Stimulated activated naive CD4-positive, alpha-beta T cell treated with Interleukin-2 at 50 U/mL for 16 hours (primary cell): ENCODE results near the gene SRY.
"Not testable (repeated sequence)": the region's sequence is repeated elsewhere in the genome, so short reads cannot be mapped to it uniquely, and the experiment has no call there.

Experiments
- DNase-seq: peaks from one replicate; lab custom pipeline; 2025; lab: John Stamatoyannopoulos, UW

SRY gene

DNA sequence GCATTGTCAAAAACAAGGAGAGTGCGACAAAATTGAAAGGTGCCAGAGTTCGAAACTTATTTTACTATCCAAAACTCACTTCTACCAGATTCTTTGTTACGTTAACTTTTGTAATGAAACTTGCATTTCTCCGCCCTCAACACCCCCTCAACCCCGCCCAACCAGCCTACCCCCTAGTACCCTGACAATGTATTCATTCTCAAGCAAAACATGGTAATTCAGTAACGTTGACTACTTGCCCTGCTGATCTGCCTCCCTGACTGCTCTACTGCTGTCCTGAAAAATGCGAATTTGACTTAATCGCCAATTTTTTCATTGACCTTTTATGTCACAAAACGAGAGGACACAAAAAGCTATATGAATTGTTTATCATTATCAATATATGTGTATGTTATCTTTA is at the start of gene SRY:
Gene SRY, minus strand, starts transcription at position 83 of the 400 bp plus-strand sequence. Its CDS starts 79 bp downstream, at position 4.
- DNase-seq, result no peak

DNA sequence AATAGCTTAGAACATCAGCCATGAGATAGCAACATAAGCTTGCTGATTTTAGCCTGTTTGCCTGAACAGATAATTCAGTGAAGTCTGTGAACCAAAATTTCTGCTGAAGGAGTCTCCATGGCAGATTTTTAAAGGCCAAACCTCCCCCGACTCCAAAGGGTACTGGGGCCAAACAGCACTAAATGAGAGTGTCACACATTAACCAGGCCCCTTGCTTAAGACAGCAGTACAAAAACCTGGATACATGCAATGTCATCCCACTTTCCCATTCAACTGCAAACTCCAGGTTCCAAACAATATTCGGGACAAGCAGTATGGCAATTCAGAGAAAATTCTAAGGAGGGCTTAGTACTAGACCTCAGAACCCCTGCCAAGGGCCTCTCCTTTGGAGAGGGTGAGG is 49.6 kb upstream of the SRY start:
- DNase-seq, result no peak

DNA sequence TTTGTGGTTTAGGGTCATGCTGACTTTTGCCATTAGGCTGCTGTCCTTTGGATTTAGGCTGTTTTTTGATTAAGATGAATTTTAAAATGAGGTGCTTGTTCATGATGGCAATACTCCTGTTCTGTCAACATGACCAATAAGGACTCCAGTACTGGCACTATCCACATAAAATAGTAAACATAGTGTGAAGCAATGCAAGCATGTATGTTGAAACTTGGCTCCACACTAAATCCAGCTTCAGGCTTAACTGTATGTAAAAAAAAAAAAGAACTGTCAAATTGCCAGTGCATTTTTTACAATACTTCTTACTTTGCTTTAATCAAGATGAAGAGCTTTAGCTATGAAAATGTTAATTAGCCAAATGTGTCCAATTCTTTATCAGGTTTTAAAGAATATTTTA is 47.7 kb upstream of the SRY start:
- no peak for DNase-seq

DNA sequence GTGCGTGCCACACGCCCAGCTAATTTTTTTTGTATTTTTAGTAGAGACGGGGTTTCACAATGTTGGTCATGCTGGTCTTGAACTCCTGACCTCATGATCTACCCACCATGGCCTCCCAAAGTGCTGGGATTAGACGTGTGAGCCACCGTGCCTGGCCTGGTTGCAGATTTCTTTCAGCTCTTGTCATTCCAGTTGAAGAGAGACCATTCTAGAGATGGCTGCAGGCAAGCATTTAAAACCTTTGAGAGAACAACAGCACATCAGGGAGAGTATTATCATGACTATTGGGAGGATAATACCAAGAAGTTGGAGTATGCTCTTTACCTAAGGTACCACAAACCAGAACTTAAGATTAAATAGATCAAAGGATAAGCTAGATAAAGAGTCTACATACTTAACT is 41.0 kb upstream of the SRY start:
- DNase-seq, result no peak

DNA sequence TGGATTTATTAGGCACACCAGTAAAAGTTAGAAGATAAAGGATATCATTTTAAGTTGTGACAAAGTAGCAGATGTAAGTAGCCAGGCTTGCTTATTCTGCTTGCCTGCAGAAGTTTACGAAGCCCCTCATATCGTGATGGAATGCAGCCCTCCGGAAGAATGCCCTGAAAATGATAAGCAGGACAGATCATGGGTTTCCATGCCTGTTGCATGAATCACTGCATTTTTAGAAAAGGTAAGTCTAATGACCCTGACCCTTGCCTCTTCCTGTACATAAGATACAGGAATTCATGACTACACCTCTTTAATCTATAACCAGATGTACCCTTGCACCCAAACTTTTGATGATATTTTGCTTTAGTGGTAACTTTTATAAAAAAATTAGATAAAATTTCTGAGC is 37.0 kb upstream of the SRY start:
- DNase-seq, result no peak

DNA sequence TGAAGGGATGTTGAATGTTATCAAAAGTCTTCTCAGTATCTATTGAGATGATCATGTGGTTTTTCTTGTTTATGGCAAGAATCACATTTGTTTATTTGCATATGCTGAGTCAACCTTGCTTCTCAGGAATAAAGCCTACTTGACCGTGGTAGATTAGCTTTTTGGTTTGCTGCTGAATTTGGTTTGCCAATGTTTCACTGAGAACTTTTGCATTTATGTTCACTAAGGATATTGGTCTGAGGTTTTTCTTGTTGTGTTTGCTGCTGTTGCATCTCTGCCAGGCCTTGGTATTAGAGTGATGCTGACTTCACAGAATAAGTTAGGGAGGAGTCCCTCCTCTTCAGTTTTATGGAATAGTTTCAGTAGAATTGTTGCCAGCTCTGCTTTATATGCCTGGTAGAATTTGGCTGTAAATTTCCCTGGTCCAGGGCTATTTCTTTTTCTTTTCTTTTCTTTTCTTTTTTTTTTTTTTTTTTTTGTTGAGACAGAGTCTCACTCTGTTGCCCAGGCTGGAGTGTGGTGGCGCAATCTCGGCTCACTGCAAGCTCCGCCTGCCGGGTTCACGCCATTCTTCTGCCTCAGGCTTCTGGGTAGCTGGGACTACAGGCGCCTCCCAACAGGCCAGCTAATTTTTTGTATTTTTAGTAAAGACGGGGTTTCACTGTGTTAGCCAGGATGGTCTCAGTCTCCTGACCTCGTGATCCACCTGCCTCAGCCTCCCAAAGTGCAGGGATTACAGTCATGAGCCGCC is 29.8 kb upstream of the SRY start:
- DNase-seq, result not testable (repeated sequence)

DNA sequence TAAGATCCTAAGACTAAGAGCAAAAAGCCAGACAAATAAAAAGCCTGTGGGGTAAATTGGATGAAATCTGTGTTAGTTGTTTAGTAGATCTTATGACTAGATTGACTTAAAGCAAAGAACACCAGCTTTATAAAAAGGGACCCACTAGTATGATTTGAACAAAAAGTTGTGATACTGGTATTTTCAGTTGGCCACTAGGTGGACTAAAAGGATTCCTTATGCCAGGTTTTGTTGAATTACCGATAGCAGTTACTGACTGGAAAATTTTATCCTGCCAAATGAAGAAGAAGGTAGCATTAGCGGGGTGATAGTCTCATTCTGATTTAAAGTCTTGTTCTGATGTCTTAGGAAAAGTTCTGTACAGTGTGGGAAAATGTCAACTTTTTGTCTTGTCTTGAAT is 12.8 kb upstream of the SRY start:
- DNase-seq, result no peak

DNA sequence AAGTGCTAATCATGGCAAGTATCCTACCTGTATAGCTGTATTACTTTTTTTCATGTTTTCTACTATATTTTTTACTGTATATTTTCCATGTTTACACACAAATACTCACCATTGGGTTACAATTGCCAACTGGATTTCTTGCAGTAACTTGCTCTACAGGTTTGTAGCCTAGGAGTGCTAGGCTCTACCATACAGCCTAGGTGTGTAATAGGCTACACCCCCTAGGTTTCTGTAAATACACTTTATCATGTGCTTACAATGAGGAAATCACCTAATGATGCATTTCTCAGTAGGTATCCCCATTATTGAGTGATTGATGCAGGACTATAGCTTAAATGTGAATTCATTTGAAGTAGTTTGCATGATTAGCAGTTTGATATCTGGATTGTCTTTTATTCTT is 10.5 kb upstream of the SRY start:
- no peak for DNase-seq

DNA sequence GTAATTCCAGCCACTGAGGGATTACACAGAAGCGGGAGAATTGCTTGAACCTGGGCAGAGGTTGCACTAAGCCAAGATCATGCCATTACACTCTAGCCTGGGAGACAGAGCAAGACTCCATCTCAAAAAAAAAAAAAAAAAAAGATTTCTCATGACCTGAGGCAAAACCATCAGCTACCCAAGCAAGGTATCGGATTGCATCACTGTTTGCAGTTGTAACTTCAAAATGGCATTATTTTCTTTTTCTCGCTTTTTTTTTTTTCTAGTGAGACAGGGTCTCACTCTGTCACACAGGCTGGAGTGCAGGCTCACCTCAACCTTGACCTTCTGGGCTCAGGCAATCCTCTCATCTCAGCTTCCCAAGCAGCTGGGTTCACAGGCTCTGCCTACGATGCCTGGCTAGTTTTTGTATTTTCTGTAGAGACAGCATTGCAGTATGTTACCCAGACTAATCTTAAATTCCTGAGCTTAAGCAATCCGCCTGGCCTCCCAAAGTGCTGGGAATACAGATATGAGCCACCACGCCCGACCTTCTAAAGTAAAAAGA is 9.6 kb upstream of the SRY start:
- no peak for DNase-seq

DNA sequence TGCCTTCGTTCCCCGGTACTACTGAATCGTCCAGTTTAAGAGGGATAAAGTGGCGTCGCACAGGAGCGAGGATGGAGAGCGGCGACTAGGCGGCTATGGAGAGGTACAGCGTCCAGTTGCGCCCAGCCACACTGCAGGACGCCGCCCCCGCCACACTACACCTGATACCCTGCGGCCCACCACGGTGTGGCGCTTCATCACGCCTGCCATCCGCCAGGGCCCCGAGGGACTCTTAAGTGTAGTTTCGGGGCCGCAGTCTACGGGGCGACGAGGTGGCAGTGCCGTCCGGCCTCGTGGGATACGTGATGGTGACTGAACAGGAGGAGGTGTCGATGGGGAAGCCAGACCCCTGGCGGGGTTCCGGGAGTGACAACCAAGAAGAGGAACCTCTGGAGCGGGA is 2.3 kb upstream of the SRY start:
- DNase-seq, result no peak

DNA sequence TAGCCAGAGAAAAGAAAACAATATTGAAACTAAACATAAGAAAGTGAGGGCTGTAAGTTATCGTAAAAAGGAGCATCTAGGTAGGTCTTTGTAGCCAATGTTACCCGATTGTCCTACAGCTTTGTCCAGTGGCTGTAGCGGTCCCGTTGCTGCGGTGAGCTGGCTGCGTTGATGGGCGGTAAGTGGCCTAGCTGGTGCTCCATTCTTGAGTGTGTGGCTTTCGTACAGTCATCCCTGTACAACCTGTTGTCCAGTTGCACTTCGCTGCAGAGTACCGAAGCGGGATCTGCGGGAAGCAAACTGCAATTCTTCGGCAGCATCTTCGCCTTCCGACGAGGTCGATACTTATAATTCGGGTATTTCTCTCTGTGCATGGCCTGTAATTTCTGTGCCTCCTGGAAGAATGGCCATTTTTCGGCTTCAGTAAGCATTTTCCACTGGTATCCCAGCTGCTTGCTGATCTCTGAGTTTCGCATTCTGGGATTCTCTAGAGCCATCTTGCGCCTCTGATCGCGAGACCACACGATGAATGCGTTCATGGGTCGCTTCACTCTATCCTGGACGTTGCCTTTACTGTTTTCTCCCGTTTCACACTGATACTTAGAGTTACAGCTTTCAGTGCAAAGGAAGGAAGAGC is 488 bp downstream of the SRY start:
- no peak for DNase-seq
